ENCODE measurements around the gene EZR.

GRCh38 chr6:158760618-158761250 is 58.4 kb downstream of the EZR start:
- TF ChIP-seq EZH2 (IDR thresholded peaks at IDR 0.05; ENCODE audit: borderline replicate concordance, low read length) (no peak), CTCF (IDR thresholded peaks at IDR 0.05; ENCODE audit: low read length) (no peak)
